Fibroblast of gingiva (primary cell): ENCODE results near the gene CYLC1.

Experiments
- DNase-seq: peaks from one replicate; pipeline ENCODE4 v3.0.0-alpha.2; 2011; ENCODE audit warnings: low read depth

The CYLC1 gene

DNA sequence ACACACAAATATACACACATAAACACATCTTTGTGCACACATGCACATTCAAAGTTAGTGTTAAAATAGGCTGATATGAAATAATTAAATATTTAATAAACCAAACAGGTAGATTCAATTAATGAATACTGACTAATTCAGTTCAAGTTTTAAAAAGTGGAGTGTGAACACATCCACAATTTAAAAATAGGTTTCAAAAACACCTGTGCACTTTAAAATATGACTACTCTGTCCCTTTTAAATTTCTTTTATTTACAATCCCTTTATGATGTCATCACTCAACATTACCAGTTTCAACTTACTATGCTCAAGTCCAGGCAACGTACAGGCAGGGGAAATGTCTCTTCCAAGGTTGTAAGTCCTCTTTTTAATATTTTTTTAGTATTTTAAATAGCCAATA is at the start of gene CYLC1:
Gene CYLC1 (plus strand): TSS at position 301 of the 400 bp plus-strand sequence. CDS start 37 bp downstream, at position 338.
- DNase-seq = no peak

DNA sequence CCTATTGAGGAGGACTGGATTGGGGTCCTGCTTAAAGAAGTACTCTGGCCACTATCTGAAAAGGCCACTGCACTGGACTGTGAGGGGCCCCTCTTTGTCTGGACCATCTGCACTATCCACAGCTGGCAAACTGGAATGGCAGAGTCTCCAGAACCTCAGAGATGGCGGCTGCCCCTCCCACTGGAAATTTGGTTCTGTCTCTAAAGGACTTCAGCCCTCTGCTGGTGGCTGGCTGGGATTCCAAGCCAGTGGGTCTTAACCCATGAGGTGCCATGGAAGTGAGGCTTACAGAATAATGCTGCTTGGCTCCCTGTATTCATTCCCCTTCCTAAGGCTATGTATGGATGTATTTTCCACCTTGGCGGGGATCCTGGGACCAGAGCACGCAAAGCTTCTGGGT is 41.6 kb upstream of the CYLC1 start:
- no peak for DNase-seq

- no peak for DNase-seq
Measured at GRCh38 chrX:83829874-83830273, 31.1 kb upstream of the CYLC1 start.

DNA sequence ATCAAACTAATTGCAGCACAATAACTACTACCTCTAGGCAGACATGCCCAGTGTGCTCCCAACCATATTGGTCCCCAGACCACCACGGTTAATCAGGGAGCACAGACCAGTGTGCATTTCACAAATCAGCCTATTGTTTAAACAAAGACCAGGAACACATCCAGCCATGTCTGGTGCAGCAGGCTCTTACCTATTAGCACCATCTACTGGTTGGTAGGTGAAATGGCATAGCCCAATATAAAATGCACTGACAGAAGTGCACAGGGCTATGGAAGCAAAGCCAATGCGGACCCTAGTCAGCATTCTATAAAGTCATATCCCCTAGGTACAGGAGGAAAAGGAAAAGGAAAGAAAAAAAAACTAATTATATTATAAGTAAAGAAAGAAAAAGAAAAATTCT is 15.5 kb upstream of the CYLC1 start:
- peak; percentile 0 for DNase-seq

GRCh38 chrX:83847339-83847738 is 13.6 kb upstream of the CYLC1 start:
- no peak for DNase-seq

- no peak for DNase-seq
Measured at GRCh38 chrX:83888585-83888984, 27.6 kb downstream of the CYLC1 start.

- no peak for DNase-seq
Measured at GRCh38 chrX:83892433-83892832, 31.5 kb downstream of the CYLC1 start.

GRCh38 chrX:83906921-83907320 is 46.0 kb downstream of the CYLC1 start:
- no peak for DNase-seq

- DNase-seq = no peak
Measured at GRCh38 chrX:83916525-83916924, 55.6 kb downstream of the CYLC1 start.

GRCh38 chrX:83934220-83934619 is 73.3 kb downstream of the CYLC1 start:
- DNase-seq = no peak
